ENCODE data around the gene LRRC53. TPM values are rescaled to one million over a fixed set of nuclear protein-coding genes. Genes with fewer than 3 reads are reported as not detected.

The LRRC53 gene, protein sequence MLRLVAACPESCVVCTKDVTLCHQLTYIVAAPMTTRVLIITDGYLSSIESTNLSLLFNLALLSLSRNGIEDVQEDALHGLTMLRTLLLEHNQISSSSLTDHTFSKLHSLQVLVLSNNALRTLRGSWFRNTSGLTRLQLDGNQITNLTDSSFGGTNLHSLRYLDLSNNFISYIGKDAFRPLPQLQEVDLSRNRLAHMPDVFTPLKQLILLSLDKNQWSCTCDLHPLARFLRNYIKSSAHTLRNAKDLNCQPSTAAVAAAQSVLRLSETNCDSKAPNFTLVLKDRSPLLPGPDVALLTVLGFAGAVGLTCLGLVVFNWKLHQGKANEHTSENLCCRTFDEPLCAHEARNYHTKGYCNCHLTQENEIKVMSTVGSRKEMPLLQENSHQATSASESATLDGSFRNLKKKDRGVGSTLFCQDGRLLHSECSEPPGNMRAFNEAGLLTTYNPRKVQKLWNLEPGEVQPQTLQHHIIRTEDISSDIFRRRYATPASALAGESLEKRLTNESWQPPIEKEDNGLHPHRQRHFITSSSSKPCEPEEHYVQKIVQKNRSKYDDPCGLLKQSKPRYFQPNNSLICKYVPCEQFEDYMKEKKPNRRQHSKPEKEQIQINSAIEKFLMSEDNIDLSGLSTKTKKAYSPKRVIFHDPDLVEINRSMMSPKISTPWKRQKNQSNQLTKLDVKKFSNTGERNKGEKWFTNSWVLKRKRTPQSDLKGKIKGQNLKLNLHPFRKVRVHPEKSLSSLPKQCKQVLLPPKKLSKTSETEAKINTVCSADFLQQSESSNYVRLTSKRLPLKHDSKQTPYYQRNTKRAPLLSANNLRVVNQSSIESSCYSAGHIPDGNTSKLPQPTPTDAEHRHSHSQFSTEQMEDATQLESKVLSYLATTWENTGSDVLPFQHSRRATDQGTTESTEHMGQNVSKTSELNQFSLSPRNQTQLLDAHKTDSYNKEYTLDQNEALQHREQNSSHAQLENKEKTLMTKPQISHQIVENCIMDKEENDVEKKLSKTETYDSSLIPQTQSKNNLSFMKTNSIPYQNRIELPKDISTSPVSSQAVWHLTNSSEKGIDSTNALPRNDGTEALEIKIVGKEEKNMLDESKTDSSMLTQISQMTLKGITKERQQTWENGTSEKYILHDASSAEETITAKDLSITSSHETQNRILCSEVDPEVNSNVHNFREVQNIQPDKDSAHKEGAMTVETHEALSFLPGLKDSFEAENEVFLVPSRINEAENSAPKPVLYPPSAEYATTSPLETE
- total RNA-seq = not detected in 2 replicates

DNA sequence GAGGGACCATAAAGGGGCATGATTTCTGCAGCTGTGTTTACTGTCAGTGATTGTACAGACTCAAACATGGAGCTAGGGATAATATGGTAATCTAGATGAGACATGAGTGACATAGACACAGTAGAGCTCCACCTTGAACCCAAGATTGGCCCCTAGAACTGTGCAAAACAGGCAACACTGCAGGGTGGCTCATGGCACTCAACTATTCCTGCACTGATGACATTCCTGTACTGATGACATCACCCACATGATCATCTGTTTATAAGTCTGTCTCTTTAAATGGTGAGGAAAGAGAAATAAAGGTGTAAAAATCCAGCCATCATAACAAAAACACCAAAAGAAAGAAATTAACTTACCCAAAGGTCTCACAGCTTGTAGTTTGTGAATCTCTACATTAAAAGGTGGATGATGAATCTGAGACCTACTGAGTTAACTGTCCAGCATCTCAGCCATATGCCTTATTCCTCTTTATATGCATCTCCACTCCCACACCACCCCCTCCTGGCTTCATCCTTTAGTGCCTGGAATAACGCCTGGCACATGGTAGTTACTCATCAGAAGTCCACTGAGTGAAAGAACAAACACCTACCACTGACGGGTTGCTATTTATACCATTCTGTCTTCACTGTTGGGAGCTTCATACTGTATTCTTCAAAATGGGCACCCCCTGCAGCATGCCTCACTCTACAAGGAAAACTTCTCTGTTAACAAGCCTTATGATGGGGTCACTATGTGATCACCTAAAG, at the start of gene LRRC53:
TSS of gene LRRC53 (minus strand) at position 442 of the 746 bp plus-strand sequence. CDS start 29,262 bp downstream, outside the sequence.

Other genes with a start within 250 kb of the LRRC53 start
- under 0.01 TPM in 1 of 2 replicates, not detected in the other for gene ERICH3, start 161.2 kb upstream of the LRRC53 start, total RNA-seq
- gene CRYZ, start 220.4 kb upstream of the LRRC53 start, total RNA-seq = 41.6 and 64.8 TPM in 2 replicates
- gene TYW3, start 220.5 kb upstream of the LRRC53 start, total RNA-seq = 8.7 and 10.1 TPM in 2 replicates